Stimulated activated CD4-positive, alpha-beta T cell treated with anti-CD3 and anti-CD28 coated beads, TNF-alpha, amount 100 ng/mL, for 4 hours (primary cell): ENCODE measurements around the gene SLC23A1.
"Not testable (repeated sequence)": the region's sequence is repeated elsewhere in the genome, so short reads cannot be mapped to it uniquely, and the experiment has no call there.

Source experiments
- DNase-seq, 3 experiments: peaks; one replicate each; pipeline ENCODE4 v3.0.0-alpha.2; 2020; ENCODE audit warnings: low read depth in 3 of 3

SLC23A1 gene

GRCh38 chr5:139369181-139369580, 13.9 kb downstream of the SLC23A1 start:
- DNase-seq: no peak

GRCh38 chr5:139368613-139369012, 14.5 kb downstream of the SLC23A1 start:
- DNase-seq: no peak

- no peak for DNase-seq
Observed at GRCh38 chr5:139364466-139364865, 18.6 kb downstream of the SLC23A1 start.

- no peak for DNase-seq
Observed at GRCh38 chr5:139363937-139364336, 19.2 kb downstream of the SLC23A1 start.

- DNase-seq: no peak
Observed at GRCh38 chr5:139361835-139362429, 21.2 kb downstream of the SLC23A1 start.

- no peak for DNase-seq
Observed at GRCh38 chr5:139360384-139360783, 22.7 kb downstream of the SLC23A1 start.

- DNase-seq: no peak
Observed at GRCh38 chr5:139358064-139358463, 25.0 kb downstream of the SLC23A1 start.

- DNase-seq: not testable (repeated sequence)
Observed at GRCh38 chr5:139355900-139356299, 27.2 kb downstream of the SLC23A1 start.

- DNase-seq: no peak
Observed at GRCh38 chr5:139354186-139354585, 28.9 kb downstream of the SLC23A1 start.

- DNase-seq: not testable (repeated sequence)
Observed at GRCh38 chr5:139347863-139348262, 35.2 kb downstream of the SLC23A1 start.

- not testable (repeated sequence) for DNase-seq
Observed at GRCh38 chr5:139345442-139345841, 37.7 kb downstream of the SLC23A1 start.

GRCh38 chr5:139344177-139344576, 38.9 kb downstream of the SLC23A1 start:
- no peak for DNase-seq

GRCh38 chr5:139343476-139343875, 39.6 kb downstream of the SLC23A1 start:
- no peak for DNase-seq

GRCh38 chr5:139342423-139342723, 40.7 kb downstream of the SLC23A1 start:
- peak in 1 of 3 experiments; percentile 61 for DNase-seq

GRCh38 chr5:139341689-139342422, 41.2 kb downstream of the SLC23A1 start, which contains the start of gene PAIP2:
PAIP2 (plus strand) TSS chr5:139341854; CDS start chr5:139363785, 21,931 bp downstream.
- DNase-seq: peak; percentile 93 to 94 (median 94)

- DNase-seq: no peak
Observed at GRCh38 chr5:139341187-139341688, 41.9 kb downstream of the SLC23A1 start.

- DNase-seq: no peak
Observed at GRCh38 chr5:139340051-139340450, 43.0 kb downstream of the SLC23A1 start.

- DNase-seq: no peak
Observed at GRCh38 chr5:139335811-139336210, 47.3 kb downstream of the SLC23A1 start.
